RWPE2 (cell line): ENCODE results near the gene FGF6.

ENCODE experiments used
- ATAC-seq: fragments of 200-7000 bp; cut with Tn5 transposase; 3 replicates; pipeline ENCODE4 v1.9.1; 2021; ENCODE audit warnings: low read depth
- DNase-seq: peaks from one replicate; pipeline ENCODE4 v3.0.0-alpha.2; 2020; ENCODE audit warnings: low spot score
- H3K27ac ChIP-seq: fragments of 450-650 bp; 2 replicates; pipeline ENCODE4 v1.5.1; 2017; ENCODE audit warnings: mild to moderate bottlenecking; ENCODE audit not compliant: poor library complexity, severe bottlenecking
- H3K27me3 ChIP-seq: fragments of 250-450 bp; sonication (Bioruptor Pico); 2 replicates; pipeline ENCODE4 v1.5.1; 2021; ENCODE audit warnings: mild to moderate bottlenecking, moderate library complexity; ENCODE audit not compliant: insufficient read depth, poor library complexity, severe bottlenecking
- H3K36me3 ChIP-seq: fragments of 250-450 bp; sonication (Bioruptor Pico); 2 replicates; pipeline ENCODE4 v1.5.1; 2020; ENCODE audit warnings: low read depth, mild to moderate bottlenecking, moderate library complexity
- H3K4me1 ChIP-seq: fragments of 250-450 bp; sonication (Bioruptor Pico); 2 replicates; pipeline ENCODE4 v1.5.1; 2021; ENCODE audit warnings: mild to moderate bottlenecking, moderate library complexity; ENCODE audit not compliant: insufficient read depth, poor library complexity, severe bottlenecking
- H3K4me3 ChIP-seq: fragments of 250-450 bp; sonication (Bioruptor Pico); 2 replicates; pipeline ENCODE4 v1.5.1; 2021; ENCODE audit warnings: mild to moderate bottlenecking, moderate library complexity; ENCODE audit not compliant: severe bottlenecking
- H3K9me3 ChIP-seq: fragments of 250-450 bp; sonication (Bioruptor Pico); 2 replicates; pipeline ENCODE4 v1.5.1; 2021; ENCODE audit warnings: mild to moderate bottlenecking, moderate library complexity; ENCODE audit not compliant: severe bottlenecking
- TF ChIP-seq, protein P1 (sequence below): fragments of 450-650 bp; IDR thresholded peaks from one replicate; pipeline ENCODE4 v1.5.1; 2017; ENCODE audit warnings: mild to moderate bottlenecking, moderate library complexity; ENCODE audit not compliant: poor library complexity, severe bottlenecking

FGF6 gene

DNA sequence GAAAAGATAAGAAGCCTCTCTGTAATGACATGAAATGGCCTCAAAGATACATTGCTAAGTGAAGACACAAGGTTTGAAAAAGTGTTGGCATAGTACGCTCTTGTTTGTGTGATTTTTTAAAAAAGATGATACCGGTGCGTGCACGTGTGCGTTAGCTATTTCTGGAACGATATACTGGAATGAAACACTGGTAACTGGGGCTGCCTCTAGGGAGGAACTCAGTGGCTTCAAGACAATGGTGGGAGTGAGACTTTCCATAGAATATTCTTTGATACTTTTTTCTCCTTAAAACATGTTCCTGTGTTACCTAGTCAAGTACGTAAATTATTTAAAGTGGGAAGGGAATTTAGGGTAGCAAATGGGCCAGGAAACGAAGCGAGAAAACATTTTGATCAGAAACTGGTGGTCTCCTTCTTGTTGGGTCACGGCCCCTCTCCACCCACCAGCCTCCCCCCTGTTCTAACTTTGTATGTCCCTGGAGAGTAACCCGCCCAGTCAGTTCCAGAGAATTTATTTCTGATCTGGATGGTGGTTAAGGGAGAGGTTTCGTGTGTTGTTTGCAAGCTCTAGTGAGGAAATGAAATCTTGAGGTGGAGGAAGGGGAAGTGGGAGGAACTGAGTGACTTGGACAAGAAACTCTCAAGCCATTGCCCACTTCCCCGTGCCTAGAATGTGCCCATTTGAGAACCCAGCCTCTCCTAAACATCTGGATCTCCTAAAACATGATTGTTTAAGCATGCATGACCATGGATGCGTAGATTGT, 6.6 kb downstream of the FGF6 start:
- Histone ChIP-seq H3K4me1 (no peaks in the 10 kb centered on the region), H3K4me3 (no peak overlapping the region)

DNA sequence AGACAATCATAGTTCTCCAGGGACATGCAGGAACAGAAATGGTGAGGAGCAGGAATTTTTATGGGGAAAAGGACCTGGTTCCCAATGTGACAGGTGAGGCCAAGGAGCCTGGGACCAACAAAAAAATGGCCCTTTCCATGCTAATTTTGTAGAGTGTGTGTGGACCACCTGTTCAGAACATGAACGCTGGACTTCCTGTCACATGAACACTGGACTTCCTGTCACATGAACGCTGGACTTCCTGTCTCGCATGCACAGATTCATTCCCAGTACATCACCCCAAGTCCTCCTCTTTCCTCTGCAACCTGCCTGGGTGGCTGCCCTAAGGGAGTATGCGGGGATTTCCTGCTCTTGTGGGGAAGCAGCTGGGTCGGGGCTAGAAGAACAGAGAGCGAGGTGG, 10.1 kb downstream of the FGF6 start:
- H3K36me3 ChIP-seq, result no peaks in the 10 kb centered on the region
- no peaks in the 10 kb centered on the region for H3K9me3 ChIP-seq
- no peak overlapping the region for H3K4me3 ChIP-seq
- TF ChIP-seq, protein P1, sequence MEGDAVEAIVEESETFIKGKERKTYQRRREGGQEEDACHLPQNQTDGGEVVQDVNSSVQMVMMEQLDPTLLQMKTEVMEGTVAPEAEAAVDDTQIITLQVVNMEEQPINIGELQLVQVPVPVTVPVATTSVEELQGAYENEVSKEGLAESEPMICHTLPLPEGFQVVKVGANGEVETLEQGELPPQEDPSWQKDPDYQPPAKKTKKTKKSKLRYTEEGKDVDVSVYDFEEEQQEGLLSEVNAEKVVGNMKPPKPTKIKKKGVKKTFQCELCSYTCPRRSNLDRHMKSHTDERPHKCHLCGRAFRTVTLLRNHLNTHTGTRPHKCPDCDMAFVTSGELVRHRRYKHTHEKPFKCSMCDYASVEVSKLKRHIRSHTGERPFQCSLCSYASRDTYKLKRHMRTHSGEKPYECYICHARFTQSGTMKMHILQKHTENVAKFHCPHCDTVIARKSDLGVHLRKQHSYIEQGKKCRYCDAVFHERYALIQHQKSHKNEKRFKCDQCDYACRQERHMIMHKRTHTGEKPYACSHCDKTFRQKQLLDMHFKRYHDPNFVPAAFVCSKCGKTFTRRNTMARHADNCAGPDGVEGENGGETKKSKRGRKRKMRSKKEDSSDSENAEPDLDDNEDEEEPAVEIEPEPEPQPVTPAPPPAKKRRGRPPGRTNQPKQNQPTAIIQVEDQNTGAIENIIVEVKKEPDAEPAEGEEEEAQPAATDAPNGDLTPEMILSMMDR, result no peak
- H3K27ac ChIP-seq, result no peak overlapping the region
- ATAC-seq (no peak), DNase-seq (no peak)
- H3K4me1 ChIP-seq, result no peaks in the 10 kb centered on the region
- peaks cover 9% of the 10 kb centered on the region for H3K27me3 ChIP-seq

More for the DNA sequence above, 6.6 kb downstream of the FGF6 start:
- DNase-seq (no peak), ATAC-seq (no peak)
- Histone ChIP-seq H3K27me3 (peaks cover 33% of the 10 kb centered on the region), H3K9me3 (no peaks in the 10 kb centered on the region), H3K36me3 (no peaks in the 10 kb centered on the region), H3K27ac (no peak overlapping the region)
- TF ChIP-seq, protein P1, result no peak

DNA sequence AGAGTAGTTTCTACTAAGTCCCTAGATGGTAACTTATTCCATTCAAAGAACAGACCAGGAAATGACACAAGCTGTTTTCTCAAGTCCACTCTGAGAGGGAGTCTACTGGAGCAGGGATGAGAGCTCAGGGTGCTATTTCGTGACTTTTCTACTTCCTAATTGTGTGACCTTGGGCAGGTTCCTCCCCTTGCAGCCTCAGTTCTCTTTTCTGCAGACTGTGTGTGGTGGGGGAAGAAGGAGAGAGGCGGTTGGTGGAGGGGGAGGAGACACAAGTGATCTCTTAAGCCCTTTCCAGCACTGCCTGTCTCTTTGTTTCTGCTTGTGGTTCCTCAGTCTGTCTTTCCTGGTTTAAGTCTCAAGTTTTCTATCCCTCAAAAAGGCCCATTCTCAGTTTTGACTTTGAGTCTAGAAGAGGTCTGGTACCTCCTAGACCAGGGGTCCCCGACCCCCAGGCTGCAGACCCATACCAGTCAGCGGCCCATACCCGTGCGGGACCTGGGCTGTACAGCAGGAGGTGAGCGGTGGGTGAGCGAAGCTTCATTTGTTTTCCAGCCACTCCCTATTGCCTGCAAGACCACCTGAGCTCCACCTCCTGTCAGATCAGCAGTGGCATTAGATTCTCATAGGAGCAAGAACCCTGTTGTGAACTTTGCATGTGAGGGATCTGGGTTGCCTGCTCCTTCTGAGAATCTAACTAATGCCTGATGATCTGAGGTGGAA, 10.7 kb downstream of the FGF6 start:
- Histone ChIP-seq H3K9me3 (no peaks in the 10 kb centered on the region), H3K27ac (no peak overlapping the region), H3K4me1 (no peaks in the 10 kb centered on the region), H3K36me3 (no peaks in the 10 kb centered on the region), H3K27me3 (peaks cover 4% of the 10 kb centered on the region), H3K4me3 (no peak overlapping the region)
- no peak for ATAC-seq
- TF ChIP-seq, protein P1, result no peak
- DNase-seq, result no peak

DNA sequence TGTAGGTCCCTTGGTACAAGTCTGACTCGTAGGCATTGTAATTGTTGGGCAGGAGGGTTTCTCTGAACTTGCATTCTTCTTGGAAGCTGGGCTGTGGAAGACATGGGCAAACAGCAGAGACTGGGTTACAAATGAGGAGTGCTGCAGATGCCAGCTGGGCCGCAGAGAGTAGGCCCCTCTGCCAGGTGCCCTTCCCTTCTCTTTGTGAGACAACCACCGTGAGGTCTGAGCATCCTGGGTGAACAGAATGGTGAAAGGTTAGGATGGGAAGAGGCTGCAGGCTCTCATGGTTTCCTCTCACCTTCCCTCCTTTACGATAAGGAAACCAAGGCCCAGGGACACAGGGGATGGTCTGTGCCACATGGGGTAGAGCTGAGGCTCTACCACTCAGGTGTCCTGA, 11.3 kb downstream of the FGF6 start:
- Histone ChIP-seq H3K27ac (no peak overlapping the region), H3K4me3 (no peak overlapping the region)
- TF ChIP-seq, protein P1, result no peak

DNA sequence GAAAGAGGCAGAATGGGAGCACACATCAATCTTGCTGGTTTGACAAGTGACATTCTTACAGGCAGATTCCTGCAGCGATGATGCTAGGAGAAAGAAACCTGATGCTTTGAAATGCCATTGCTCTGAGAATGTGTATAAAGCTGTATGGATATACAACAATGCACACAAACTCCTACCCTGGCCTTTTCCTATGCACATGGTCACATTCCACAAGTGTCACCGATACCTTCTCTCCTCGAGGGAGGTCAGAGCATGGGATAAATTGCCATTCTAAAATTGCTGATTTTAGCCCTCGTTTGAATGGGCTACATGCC, 11.9 kb downstream of the FGF6 start:
- H3K27ac ChIP-seq, result no peak overlapping the region

More for the DNA sequence above, 11.3 kb downstream of the FGF6 start:
- no peaks in the 10 kb centered on the region for H3K9me3 ChIP-seq
- ATAC-seq (no peak), DNase-seq (no peak)
- no peaks in the 10 kb centered on the region for H3K36me3 ChIP-seq
- no peaks in the 10 kb centered on the region for H3K4me1 ChIP-seq
- peaks cover 3% of the 10 kb centered on the region for H3K27me3 ChIP-seq

More for the DNA sequence above, 11.9 kb downstream of the FGF6 start:
- TF ChIP-seq, protein P1, result no peak
- ATAC-seq (no peak), DNase-seq (no peak)
- Histone ChIP-seq H3K27me3 (no peaks in the 10 kb centered on the region), H3K9me3 (no peaks in the 10 kb centered on the region), H3K36me3 (no peaks in the 10 kb centered on the region), H3K4me1 (no peaks in the 10 kb centered on the region), H3K4me3 (no peak overlapping the region)
